Gastrocnemius medialis (tissue), 4 donors: ENCODE results near the gene NUP50.

Source experiments
- CTCF ChIP-seq, 5 experiments: fragments of 450-650 bp in 3 of 5; fragments of 200-600 bp in 2 of 5; sonication (generic) in 2 of 5; IDR thresholded peaks in 4 of 5; conservative IDR thresholded peaks in 1 of 5; 1 replicate in 4 of 5; 2 replicates in 1 of 5; pipeline ENCODE4 v1.5.1; 2016 to 2019; ENCODE audit warnings: antibody characterized with exemption in 5 of 5, mild to moderate bottlenecking in 3 of 5, moderate library complexity in 3 of 5
- POLR2A ChIP-seq, 2 donors: fragments of 450-650 bp; IDR thresholded peaks; one replicate each; pipeline ENCODE4 v1.6.1; 2017; ENCODE audit warnings: antibody characterized with exemption in 2 of 2, mild to moderate bottlenecking in 2 of 2, moderate library complexity in 2 of 2

GRCh38 chr22:45196308-45196707, 32.6 kb downstream of the NUP50 start:
- TF ChIP-seq CTCF (IDR thresholded peaks at IDR 0.05 in 4 of 5, conservative IDR thresholded peaks at IDR 0.05 in 1 of 5) (no peak), POLR2A (IDR thresholded peaks at IDR 0.05) (no peak)
